BE2C (cell line): ENCODE measurements around the gene NPHP1.

Experiments used
- DNase-seq: peaks from one replicate; pipeline ENCODE4 v3.0.0-alpha.2; 2020
- H3K27me3 ChIP-seq: fragments of 250-450 bp; sonication (Bioruptor Pico); 2 replicates; pipeline ENCODE4 v1.5.1; 2020; ENCODE audit warnings: mild to moderate bottlenecking
- H3K36me3 ChIP-seq: fragments of 250-450 bp; sonication (Bioruptor Pico); 2 replicates; pipeline ENCODE4 v1.5.1; 2020; ENCODE audit warnings: mild to moderate bottlenecking
- H3K4me1 ChIP-seq: fragments of 250-450 bp; sonication (Bioruptor Pico); 2 replicates; pipeline ENCODE4 v1.5.1; 2020
- H3K4me3 ChIP-seq: 2 replicates; pipeline ENCODE4 v1.5.1; 2011; ENCODE audit warnings: low read depth, low read length
- H3K9me3 ChIP-seq: fragments of 250-450 bp; sonication (Bioruptor Pico); 2 replicates; pipeline ENCODE4 v1.5.1; 2020
- CTCF ChIP-seq: IDR thresholded peaks from 2 replicates; pipeline ENCODE4 v1.5.1; 2012; ENCODE audit warnings: mild to moderate bottlenecking, low read depth, low read length

Gene NPHP1

GRCh38 chr2:110130757-110131156, 74.1 kb downstream of the NPHP1 start:
- H3K9me3 ChIP-seq, result no peaks in the 10 kb centered on the region
- no peaks in the 10 kb centered on the region for H3K36me3 ChIP-seq
- TF ChIP-seq CTCF, result no peak
- no peaks in the 10 kb centered on the region for H3K4me1 ChIP-seq
- DNase-seq, result no peak
- no peaks in the 10 kb centered on the region for H3K27me3 ChIP-seq
- no peak overlapping the region for H3K4me3 ChIP-seq

GRCh38 chr2:110126906-110127305, 77.9 kb downstream of the NPHP1 start:
- no peak for TF ChIP-seq CTCF
- H3K27me3 ChIP-seq, result no peaks in the 10 kb centered on the region
- H3K36me3 ChIP-seq, result no peaks in the 10 kb centered on the region
- no peak for DNase-seq
- no peaks in the 10 kb centered on the region for H3K9me3 ChIP-seq
- H3K4me3 ChIP-seq, result no peak overlapping the region
- H3K4me1 ChIP-seq, result no peaks in the 10 kb centered on the region

GRCh38 chr2:110126086-110126773, 78.6 kb downstream of the NPHP1 start:
- DNase-seq, result no peak
- H3K4me1 ChIP-seq, result no peaks in the 10 kb centered on the region

GRCh38 chr2:110124939-110125691, 79.7 kb downstream of the NPHP1 start:
- H3K9me3 ChIP-seq, result no peaks in the 10 kb centered on the region
- no peaks in the 10 kb centered on the region for H3K36me3 ChIP-seq
- H3K4me3 ChIP-seq, result no peak overlapping the region
- no peak for DNase-seq
- no peaks in the 10 kb centered on the region for H3K27me3 ChIP-seq
- no peak for TF ChIP-seq CTCF
- H3K4me1 ChIP-seq, result no peaks in the 10 kb centered on the region

More at GRCh38 chr2:110126086-110126773, 78.6 kb downstream of the NPHP1 start:
- Histone ChIP-seq H3K9me3 (no peaks in the 10 kb centered on the region), H3K27me3 (no peaks in the 10 kb centered on the region), H3K4me3 (no peak overlapping the region), H3K36me3 (no peaks in the 10 kb centered on the region)
- no peak for TF ChIP-seq CTCF

GRCh38 chr2:110124038-110124825, 80.6 kb downstream of the NPHP1 start:
- no peak for DNase-seq
- Histone ChIP-seq H3K36me3 (no peaks in the 10 kb centered on the region), H3K27me3 (no peaks in the 10 kb centered on the region), H3K9me3 (no peaks in the 10 kb centered on the region), H3K4me3 (no peak overlapping the region), H3K4me1 (no peaks in the 10 kb centered on the region)
- no peak for TF ChIP-seq CTCF

GRCh38 chr2:110121592-110121991, 83.2 kb downstream of the NPHP1 start:
- no peak for DNase-seq
- no peak for TF ChIP-seq CTCF
- H3K4me1 ChIP-seq, result no peaks in the 10 kb centered on the region
- H3K36me3 ChIP-seq, result no peaks in the 10 kb centered on the region
- H3K27me3 ChIP-seq, result no peaks in the 10 kb centered on the region
- H3K9me3 ChIP-seq, result no peaks in the 10 kb centered on the region
- no peak overlapping the region for H3K4me3 ChIP-seq
